GM12892 (cell line): Measurements from ENCODE around the gene EXOC4.

Experiments used
- DNase-seq: peaks from one replicate; pipeline ENCODE4 v3.0.0; 2011; ENCODE audit not compliant: insufficient read length
- FAIRE-seq: peaks from 2 replicates; lab custom pipeline; 2011; peaks lifted over from hg19 to GRCh38; lab: Jason Lieb, UNC
- POLR2A ChIP-seq: IDR thresholded peaks from 2 replicates; pipeline ENCODE4 v1.6.1; 2011; ENCODE audit warnings: low read depth, low read length, control low read depth
- POLR2AphosphoS5 ChIP-seq: IDR thresholded peaks from 2 replicates; pipeline ENCODE4 v1.6.1; 2011; ENCODE audit warnings: low read depth, low read length, control low read depth
- TAF1 ChIP-seq: IDR thresholded peaks from 2 replicates; pipeline ENCODE4 v1.6.1; 2011; ENCODE audit warnings: low read depth, mild to moderate bottlenecking, control low read depth, low read length, borderline replicate concordance

EXOC4 gene

DNA sequence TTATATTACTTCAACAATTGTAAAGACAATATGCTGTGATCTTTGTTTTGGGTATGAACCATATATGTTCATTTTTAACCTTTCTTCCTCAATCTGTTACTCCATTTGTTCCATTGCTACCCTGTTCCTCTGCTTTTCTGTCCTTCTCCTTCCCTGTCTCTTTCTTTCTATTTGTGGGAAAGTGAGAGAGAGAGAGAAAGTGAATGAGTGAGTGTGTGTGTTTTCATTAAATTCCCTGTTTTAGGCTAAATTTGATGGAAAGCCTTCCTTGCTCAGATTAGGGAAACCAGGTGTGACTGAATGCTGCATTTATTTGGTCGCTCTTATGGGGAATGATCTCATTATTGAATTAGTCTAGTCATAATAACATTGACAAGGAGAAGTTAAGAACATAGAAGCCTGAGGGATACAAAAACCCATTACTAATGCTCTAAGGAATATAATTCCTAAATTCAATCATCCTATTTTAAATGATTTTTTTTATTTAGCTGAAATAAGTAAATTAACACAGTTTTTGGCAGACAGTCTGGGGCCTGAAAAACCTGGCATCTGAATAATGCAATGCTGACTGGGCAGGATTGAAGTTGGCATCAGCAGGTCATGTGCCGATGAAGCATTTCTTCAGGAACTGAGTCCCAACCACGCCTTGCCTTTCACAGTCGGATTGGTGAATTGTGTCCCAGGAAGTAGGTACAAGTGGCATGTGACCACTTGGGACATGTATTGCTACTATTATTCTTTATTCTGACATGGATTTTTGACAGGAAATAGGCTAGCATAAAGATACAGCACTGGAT is 756.6 kb downstream of the EXOC4 start:
- TF ChIP-seq TAF1 (no peak), POLR2A (no peak), POLR2AphosphoS5 (no peak)
- DNase-seq (no peak), FAIRE-seq (no peak)

DNA sequence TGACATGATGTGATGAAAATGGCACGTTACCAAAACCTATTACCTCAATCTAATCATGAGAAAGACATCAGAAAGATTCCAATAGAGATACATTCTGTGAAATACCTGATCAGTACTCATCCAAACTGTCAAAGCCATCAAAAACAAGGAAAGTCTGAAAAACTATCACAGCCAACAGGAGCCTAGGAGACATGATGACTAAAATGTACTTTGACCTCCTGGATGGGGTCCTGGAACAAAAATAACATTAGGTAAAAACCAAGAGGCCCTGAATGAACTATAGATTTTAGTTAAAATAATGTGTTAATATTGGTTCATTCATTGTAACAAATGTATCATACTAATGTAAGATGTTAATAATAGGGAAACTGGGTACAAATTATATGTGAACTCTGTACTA is 760.4 kb downstream of the EXOC4 start:
- TF ChIP-seq TAF1 (no peak), POLR2A (no peak), POLR2AphosphoS5 (no peak)
- DNase-seq = no peak
- FAIRE-seq = no peak

DNA sequence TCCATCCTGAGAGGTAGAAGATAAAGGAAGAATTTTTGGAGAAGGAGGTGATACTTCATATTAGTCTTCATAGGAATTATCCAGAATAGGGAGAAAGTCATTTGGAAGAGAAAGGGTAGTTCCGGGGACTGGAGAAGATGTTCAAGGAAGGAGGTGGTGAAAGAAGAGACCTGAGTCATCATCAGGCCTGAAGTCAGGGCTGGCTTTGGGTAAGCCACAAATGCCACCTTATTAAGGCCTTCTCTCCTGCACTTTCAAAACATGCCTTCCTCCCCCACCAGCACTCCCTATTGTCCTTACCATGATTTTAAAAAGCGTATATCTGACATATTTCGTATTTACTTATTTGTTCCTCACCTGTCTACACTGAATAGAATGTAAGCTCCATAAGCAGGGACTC is 762.1 kb downstream of the EXOC4 start:
- DNase-seq (no peak), FAIRE-seq (no peak)
- no peak for TF ChIP-seq POLR2A
- no peak for TF ChIP-seq TAF1

DNA sequence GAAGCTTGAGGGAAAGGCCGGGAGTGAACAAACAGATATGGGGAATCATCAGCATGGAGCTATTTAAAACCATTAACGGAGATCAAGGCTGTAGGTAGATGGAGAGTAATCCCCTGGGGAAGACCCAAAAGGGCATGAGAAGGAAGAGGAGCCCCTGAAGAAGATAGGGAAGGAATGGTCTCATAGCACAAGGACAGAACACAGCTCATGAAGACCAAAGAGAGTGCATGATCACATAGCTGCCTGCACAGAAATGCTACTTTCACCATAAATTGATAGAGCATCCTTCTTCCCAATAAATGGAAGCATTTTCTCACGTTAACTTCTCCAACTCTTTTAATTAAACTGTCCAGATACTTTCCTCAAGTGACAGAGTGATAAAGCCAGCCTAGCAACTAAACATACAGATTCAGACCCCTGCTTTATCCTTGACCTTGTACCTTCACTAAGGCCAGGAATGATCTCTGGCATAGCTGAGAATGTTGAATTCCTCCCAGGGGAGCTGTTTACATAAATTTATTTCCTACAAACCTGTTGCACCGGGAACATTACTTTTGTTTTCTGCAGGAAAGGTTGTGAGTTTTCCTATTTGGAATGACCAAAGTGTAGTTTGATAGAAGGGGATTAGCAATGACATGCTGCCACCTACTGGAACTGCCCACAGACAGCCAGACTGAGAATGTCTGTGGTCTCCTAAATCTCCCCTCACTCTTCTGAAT is 763.5 kb downstream of the EXOC4 start:
- TF ChIP-seq POLR2AphosphoS5 (no peak), TAF1 (no peak), POLR2A (no peak)
- FAIRE-seq (no peak), DNase-seq (no peak)

DNA sequence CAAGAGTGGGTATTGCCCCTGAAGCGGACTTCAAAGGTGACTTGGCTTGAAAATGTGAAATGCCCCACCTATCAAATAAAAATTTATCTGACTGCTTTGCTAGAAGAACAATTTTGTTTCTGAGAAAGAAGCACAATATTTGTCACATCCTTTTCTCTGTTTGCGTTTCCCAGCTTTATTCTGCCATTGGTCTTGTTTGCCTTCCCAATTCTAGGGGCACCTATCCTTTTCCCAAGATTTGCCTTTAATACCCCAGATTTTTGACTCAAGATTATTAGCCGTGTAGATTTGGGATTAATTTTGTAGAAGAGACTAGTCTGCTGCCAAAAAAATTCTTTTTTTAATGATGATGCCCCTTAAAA is 764.0 kb downstream of the EXOC4 start:
- TF ChIP-seq TAF1 = no peak
- no peak for FAIRE-seq
- DNase-seq = no peak

DNA sequence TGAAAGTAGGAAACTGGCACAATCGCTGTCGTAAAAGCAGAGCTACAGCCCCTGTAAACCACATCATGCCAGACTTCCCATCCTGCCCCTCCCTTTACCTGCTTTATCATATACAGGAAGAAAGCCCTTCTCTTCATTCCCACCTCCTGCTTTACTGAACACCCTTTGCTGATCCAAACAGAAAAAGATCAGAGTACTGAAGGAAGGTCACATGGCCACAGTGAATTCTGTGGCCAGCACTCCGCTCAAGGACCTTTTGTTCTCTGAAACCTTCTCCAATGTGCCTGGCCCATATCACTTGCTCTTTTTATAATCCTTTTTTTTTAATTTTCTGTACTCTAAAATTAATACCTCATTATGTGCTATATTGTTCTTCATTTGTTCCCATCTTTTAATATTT is 765.4 kb downstream of the EXOC4 start:
- no peak for DNase-seq
- no peak for FAIRE-seq
- no peak for TF ChIP-seq POLR2A
- no peak for TF ChIP-seq TAF1
- TF ChIP-seq POLR2AphosphoS5 = no peak

DNA sequence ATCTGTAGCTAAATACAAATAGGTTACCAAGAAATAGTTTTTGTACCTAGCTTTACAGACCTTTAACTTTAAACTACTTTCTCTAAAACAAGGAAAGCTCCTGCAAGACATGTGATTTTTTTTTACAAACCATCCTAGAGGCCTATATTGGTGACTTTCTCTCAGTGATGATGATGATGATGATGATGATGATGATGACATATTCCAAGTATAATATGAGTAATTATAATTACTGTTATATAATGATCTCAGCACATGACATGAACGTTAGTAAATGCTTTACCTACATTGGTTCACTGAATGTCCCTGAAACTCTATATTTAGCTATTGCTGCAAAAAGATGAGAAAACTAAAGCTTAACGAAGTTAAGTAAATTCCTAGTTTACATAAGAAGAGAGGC is 766.4 kb downstream of the EXOC4 start:
- DNase-seq (no peak), FAIRE-seq (no peak)
- TF ChIP-seq TAF1 (no peak), POLR2A (no peak), POLR2AphosphoS5 (no peak)

DNA sequence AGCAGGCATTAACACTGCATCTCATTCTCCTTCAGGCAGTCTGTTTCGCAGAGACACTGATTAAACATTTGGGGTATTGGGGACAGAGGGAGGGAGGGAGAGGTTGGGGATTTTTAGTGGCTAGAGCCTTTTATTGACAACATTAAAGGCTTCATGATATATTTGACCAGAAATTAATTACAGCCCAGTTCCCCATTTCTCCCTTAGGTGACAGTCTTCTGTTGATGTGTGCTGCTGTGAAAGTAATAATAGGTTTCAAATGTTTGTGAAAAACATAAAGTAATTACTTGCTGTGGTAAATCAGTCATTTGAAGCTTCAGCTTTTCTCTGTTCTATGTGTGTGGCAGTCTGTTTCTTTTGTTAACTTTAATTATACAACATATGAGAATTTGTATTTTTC is 769.0 kb downstream of the EXOC4 start:
- FAIRE-seq = no peak
- no peak for TF ChIP-seq POLR2AphosphoS5
- TF ChIP-seq TAF1 = no peak
- no peak for TF ChIP-seq POLR2A

DNA sequence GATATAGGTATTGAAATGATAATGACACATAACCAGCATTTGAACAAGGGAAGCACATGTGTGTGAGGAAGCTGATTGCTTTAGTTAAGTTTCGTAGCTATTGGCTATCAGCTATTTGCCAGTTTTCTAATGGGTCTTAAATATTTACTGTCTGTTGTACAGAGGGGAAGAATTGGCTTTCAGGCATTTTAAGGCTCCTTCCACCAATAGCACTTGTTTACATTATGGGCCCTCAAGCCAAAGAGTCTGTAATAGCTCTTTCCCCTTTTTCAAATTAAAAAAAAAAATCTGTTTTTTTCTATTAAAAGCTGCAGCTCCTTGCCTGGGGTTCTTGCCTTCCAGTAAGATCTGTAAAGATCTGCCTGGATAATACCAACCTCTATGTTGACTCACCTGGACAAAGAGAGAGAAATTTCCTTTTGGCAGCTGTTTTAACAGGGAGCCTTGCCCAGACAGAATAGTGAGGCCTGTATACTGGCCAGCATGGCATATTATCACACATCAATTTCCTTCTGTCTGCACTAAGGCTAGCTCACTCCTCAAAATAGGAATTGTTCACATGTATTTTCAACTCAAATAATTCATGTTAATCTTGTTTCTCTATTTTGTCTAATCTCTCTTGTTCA is 769.5 kb downstream of the EXOC4 start:
- no peak for FAIRE-seq
- TF ChIP-seq TAF1 = no peak
- TF ChIP-seq POLR2AphosphoS5 = no peak
- no peak for TF ChIP-seq POLR2A
- DNase-seq = no peak

More for the DNA sequence above, 769.0 kb downstream of the EXOC4 start:
- DNase-seq = no peak

DNA sequence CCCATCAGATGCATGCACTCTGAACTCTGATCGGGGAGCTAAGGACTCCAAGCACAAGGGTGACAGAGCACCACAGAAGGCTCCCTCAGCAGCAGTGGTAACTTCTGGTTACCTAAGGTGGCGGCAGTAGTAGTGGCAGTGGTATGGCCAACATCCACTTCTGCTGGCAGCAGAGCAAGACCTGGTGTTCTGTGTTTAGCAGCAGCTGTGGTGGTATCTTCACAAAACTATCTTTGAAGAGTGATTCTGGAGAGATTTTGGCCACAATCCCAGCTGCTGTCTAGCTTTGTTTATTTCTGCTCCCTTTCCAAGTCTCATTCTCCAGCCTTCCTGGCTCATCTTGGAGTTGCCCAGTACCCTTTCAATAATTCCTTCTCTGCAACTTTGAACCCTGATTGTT is 771.9 kb downstream of the EXOC4 start:
- no peak for FAIRE-seq
- DNase-seq = no peak
- TF ChIP-seq POLR2AphosphoS5 (no peak), POLR2A (no peak), TAF1 (no peak)

DNA sequence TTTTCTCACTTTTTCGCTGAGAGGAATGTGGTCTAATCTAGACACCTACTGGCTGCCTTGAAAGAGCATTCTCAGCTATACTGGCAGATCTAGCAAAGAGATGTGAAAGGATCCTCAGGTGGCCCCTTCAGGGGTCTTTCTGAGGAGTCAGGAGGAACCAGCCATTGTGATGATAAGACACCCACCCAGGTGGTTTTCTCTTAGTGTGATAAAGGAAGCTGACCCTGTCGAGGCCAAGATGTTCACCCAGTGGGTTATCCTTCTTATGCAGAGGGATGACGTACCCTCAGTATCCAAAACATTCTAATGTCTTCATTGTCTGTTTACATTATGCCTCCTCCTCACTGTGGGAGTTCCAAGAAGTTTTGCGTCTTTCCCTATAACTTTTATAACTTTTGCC is 776.0 kb downstream of the EXOC4 start:
- FAIRE-seq (no peak), DNase-seq (no peak)
- TF ChIP-seq POLR2A (no peak), TAF1 (no peak), POLR2AphosphoS5 (no peak)

DNA sequence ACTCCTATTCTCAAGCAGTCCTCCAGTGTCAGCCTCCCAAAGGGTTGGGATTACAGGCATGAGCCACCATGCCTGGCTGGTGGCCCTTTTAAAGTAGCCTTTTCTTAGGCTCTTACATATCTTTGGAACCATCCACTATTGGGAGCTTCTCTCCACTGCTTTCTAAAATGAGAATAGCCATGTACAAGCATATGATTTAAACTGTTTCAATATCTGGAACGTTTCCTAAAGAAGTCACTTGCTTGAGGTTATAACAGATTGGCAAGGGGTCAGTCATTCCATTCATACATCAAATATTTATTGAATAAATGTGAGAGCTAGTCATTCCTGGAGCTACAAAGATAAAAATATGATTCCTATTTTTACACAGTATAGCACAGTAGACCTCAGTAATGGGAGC is 776.9 kb downstream of the EXOC4 start:
- FAIRE-seq = no peak
- no peak for DNase-seq
- TF ChIP-seq POLR2A = no peak

DNA sequence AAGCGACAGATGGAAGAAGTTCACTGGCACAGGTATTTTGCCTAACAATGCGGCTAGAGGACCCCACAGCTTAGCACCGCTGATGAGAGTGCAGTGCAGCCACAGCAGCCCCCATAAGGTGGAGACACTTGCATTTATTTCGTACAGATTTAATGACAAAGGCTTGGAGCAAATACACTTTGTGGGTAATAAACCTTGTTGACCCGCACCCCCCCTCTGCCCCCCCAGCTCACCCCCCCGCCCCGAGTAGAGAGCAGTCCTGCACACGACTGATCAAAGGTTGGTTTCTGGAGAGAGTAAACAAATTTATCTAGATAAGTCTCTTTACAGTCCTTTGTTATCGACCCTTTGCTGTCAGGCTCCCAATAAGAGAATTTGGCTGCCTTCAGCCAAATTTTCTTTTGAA is 777.6 kb downstream of the EXOC4 start:
- no peak for FAIRE-seq
- TF ChIP-seq POLR2A = no peak
- DNase-seq = no peak
